Occipital lobe (tissue), 2 donors: ENCODE measurements around the gene CRIM1. TPM values are rescaled to one million over a fixed set of nuclear protein-coding genes. Genes with fewer than 3 reads are reported as not detected.

Experiments
- DNase-seq: peaks from one replicate; lab custom pipeline; 2025; lab: John Stamatoyannopoulos, UW
- total RNA-seq: library from RNA; depleted of rRNA; stranded (reverse); fragments of >200 nt; gene quantifications from one replicate; pipeline ENCODE4 v1.2.3, GENCODE V29; 2014

The CRIM1 gene
- total RNA-seq, 1 donor from 2014 or later: 105 TPM

GRCh38 chr2:36481709-36482108 lies 126.1 kb downstream of the CRIM1 start:
- DNase-seq: no peak

- DNase-seq: no peak
These were observed 127.1 kb downstream of the CRIM1 start for GRCh38 chr2:36482576-36483214.

GRCh38 chr2:36483290-36483689 lies 127.7 kb downstream of the CRIM1 start:
- DNase-seq: no peak

- DNase-seq: no peak
These were observed 128.9 kb downstream of the CRIM1 start for GRCh38 chr2:36484454-36484853.

- no peak for DNase-seq
These were observed 129.9 kb downstream of the CRIM1 start for GRCh38 chr2:36485521-36485920.

- no peak for DNase-seq
These were observed 131.0 kb downstream of the CRIM1 start for GRCh38 chr2:36486521-36487044.

- no peak for DNase-seq
These were observed 132.4 kb downstream of the CRIM1 start for GRCh38 chr2:36487947-36488346.

- no peak for DNase-seq
These were observed 133.7 kb downstream of the CRIM1 start for GRCh38 chr2:36489281-36489680.

GRCh38 chr2:36490749-36491148 lies 135.2 kb downstream of the CRIM1 start:
- DNase-seq: no peak

- DNase-seq: no peak
These were observed 136.8 kb downstream of the CRIM1 start for GRCh38 chr2:36492216-36492945.

- DNase-seq: peak; percentile 31
These were observed 137.7 kb downstream of the CRIM1 start for GRCh38 chr2:36493306-36493705.

- DNase-seq: no peak
These were observed 142.1 kb downstream of the CRIM1 start for GRCh38 chr2:36497570-36498163.

- no peak for DNase-seq
These were observed 143.7 kb downstream of the CRIM1 start for GRCh38 chr2:36499128-36499820.

- DNase-seq: no peak
These were observed 144.5 kb downstream of the CRIM1 start for GRCh38 chr2:36500072-36500471.

- DNase-seq: no peak
These were observed 146.5 kb downstream of the CRIM1 start for GRCh38 chr2:36502081-36502480.

GRCh38 chr2:36507408-36507812 lies 151.8 kb downstream of the CRIM1 start:
- DNase-seq: no peak

- DNase-seq: no peak
These were observed 153.5 kb downstream of the CRIM1 start for GRCh38 chr2:36509075-36509474.

- DNase-seq: no peak
These were observed 156.5 kb downstream of the CRIM1 start for GRCh38 chr2:36511858-36512603.

GRCh38 chr2:36512705-36513104 lies 157.1 kb downstream of the CRIM1 start:
- no peak for DNase-seq

- no peak for DNase-seq
These were observed 158.1 kb downstream of the CRIM1 start for GRCh38 chr2:36513661-36514060.

GRCh38 chr2:36515538-36515937 lies 160.0 kb downstream of the CRIM1 start:
- DNase-seq: no peak
